Measurements from ENCODE around the gene TMEM11.

The TMEM11 gene

DNA sequence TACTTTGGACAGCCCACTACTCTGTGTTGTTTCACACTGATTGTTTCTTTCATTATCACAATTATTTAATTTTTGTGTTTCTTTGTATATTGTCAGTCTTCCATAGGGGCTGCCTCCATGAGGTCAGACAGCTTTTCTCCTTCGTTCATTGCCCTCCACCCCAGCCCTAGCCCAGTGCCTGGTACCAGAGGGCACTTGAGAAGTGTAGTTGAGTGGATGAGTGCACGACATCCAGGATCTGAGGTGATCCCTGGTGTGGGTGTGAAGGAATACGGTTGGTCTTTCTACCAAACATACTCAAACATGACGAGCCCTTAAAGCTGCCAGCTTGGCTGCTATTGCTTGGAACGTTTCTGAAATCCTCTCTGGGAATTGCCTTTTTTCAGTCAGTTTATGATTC is 49.3 kb downstream of the TMEM11 start:
- Histone ChIP-seq H3K4me3 (replicated peaks; ENCODE audit: insufficient read depth, low read length) (no peak overlapping the region), H3K27me3 (ENCODE audit: insufficient read depth, poor library complexity, severe bottlenecking) (no peaks in the 10 kb centered on the region), H3K27ac (replicated peaks) (no peak overlapping the region)
- TF ChIP-seq GABPA (IDR thresholded peaks at IDR 0.05; ENCODE audit: low read depth) (no peak), POLR2AphosphoS5 (IDR thresholded peaks at IDR 0.05; ENCODE audit: low read depth) (no peak), SPI1 (IDR thresholded peaks at IDR 0.05; ENCODE audit: borderline replicate concordance, low read depth) (no peak)
- TF ChIP-seq, protein P1, sequence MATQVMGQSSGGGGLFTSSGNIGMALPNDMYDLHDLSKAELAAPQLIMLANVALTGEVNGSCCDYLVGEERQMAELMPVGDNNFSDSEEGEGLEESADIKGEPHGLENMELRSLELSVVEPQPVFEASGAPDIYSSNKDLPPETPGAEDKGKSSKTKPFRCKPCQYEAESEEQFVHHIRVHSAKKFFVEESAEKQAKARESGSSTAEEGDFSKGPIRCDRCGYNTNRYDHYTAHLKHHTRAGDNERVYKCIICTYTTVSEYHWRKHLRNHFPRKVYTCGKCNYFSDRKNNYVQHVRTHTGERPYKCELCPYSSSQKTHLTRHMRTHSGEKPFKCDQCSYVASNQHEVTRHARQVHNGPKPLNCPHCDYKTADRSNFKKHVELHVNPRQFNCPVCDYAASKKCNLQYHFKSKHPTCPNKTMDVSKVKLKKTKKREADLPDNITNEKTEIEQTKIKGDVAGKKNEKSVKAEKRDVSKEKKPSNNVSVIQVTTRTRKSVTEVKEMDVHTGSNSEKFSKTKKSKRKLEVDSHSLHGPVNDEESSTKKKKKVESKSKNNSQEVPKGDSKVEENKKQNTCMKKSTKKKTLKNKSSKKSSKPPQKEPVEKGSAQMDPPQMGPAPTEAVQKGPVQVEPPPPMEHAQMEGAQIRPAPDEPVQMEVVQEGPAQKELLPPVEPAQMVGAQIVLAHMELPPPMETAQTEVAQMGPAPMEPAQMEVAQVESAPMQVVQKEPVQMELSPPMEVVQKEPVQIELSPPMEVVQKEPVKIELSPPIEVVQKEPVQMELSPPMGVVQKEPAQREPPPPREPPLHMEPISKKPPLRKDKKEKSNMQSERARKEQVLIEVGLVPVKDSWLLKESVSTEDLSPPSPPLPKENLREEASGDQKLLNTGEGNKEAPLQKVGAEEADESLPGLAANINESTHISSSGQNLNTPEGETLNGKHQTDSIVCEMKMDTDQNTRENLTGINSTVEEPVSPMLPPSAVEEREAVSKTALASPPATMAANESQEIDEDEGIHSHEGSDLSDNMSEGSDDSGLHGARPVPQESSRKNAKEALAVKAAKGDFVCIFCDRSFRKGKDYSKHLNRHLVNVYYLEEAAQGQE (IDR thresholded peaks at IDR 0.05; ENCODE audit: insufficient replicate concordance, low read depth) = no peak
- TF ChIP-seq, protein P2, sequence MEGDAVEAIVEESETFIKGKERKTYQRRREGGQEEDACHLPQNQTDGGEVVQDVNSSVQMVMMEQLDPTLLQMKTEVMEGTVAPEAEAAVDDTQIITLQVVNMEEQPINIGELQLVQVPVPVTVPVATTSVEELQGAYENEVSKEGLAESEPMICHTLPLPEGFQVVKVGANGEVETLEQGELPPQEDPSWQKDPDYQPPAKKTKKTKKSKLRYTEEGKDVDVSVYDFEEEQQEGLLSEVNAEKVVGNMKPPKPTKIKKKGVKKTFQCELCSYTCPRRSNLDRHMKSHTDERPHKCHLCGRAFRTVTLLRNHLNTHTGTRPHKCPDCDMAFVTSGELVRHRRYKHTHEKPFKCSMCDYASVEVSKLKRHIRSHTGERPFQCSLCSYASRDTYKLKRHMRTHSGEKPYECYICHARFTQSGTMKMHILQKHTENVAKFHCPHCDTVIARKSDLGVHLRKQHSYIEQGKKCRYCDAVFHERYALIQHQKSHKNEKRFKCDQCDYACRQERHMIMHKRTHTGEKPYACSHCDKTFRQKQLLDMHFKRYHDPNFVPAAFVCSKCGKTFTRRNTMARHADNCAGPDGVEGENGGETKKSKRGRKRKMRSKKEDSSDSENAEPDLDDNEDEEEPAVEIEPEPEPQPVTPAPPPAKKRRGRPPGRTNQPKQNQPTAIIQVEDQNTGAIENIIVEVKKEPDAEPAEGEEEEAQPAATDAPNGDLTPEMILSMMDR (IDR thresholded peaks at IDR 0.05; ENCODE audit: insufficient read depth, low read length) = no peak
- DNase-seq (ENCODE audit: low read depth in 1 of 2, low spot score in 1 of 2) = no peak

DNA sequence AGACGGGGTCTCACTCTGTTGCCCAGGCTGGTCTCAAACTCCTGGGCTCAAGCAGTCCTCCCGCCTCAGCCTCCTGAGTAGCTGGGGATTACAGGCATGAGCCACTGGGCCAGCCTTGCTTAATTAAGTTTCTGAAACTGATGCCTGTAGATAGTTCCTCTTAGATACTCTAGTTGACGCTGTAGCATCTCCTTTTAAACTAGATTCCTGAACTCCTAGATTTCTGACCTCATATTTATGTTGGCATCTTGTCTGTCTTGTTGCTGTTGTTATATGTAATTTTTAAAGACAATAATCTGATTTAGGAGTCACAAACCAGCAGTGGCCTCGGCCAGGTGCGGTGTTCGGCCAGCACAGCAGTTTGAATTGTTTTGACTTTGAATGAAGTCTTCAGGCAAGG is 49.7 kb downstream of the TMEM11 start:
- TF ChIP-seq, protein P1 (IDR thresholded peaks at IDR 0.05; ENCODE audit: insufficient replicate concordance, low read depth) = no peak
- TF ChIP-seq SPI1 (IDR thresholded peaks at IDR 0.05; ENCODE audit: borderline replicate concordance, low read depth) = no peak
- TF ChIP-seq GABPA (IDR thresholded peaks at IDR 0.05; ENCODE audit: low read depth) = no peak
- no peak for TF ChIP-seq POLR2AphosphoS5 (IDR thresholded peaks at IDR 0.05; ENCODE audit: low read depth)
- TF ChIP-seq, protein P2 (IDR thresholded peaks at IDR 0.05; ENCODE audit: insufficient read depth, low read length) = no peak
- no peak for DNase-seq (ENCODE audit: low read depth in 1 of 2, low spot score in 1 of 2)
- H3K27ac ChIP-seq (replicated peaks) = no peak overlapping the region
- H3K27me3 ChIP-seq (ENCODE audit: insufficient read depth, poor library complexity, severe bottlenecking) = no peaks in the 10 kb centered on the region
- H3K4me3 ChIP-seq (replicated peaks; ENCODE audit: insufficient read depth, low read length) = no peak overlapping the region

DNA sequence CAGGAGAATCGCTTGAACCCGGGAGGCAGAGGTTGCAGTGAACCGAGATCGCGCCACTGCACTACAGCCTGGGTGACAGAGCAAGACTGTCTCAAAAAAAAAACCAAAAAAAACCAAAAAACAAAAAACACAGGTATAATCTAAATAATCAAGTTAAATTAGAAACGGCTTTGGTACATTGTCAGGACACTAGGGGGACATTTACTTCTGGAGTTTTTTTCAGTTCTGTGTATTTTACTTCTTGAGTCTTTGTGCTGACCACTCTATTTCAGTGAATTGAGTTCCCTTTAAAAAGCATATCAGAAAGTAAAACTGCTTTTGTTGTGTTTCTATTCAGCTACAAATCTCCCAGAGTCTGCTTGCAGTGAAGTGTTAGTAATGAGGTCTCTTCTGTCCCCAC is 50.9 kb downstream of the TMEM11 start:
- TF ChIP-seq POLR2AphosphoS5 (IDR thresholded peaks at IDR 0.05; ENCODE audit: low read depth) (no peak), SPI1 (IDR thresholded peaks at IDR 0.05; ENCODE audit: borderline replicate concordance, low read depth) (no peak), GABPA (IDR thresholded peaks at IDR 0.05; ENCODE audit: low read depth) (no peak)
- TF ChIP-seq, protein P2 (IDR thresholded peaks at IDR 0.05; ENCODE audit: insufficient read depth, low read length) = no peak
- TF ChIP-seq, protein P1 (IDR thresholded peaks at IDR 0.05; ENCODE audit: insufficient replicate concordance, low read depth) = no peak
- DNase-seq (ENCODE audit: low read depth in 1 of 2, low spot score in 1 of 2) = no peak
- H3K27me3 ChIP-seq (ENCODE audit: insufficient read depth, poor library complexity, severe bottlenecking) = no peaks in the 10 kb centered on the region
- H3K27ac ChIP-seq (replicated peaks) = no peak overlapping the region
- H3K4me3 ChIP-seq (replicated peaks; ENCODE audit: insufficient read depth, low read length) = no peak overlapping the region
